ENCODE measurements around the gene NBPF19.
"Not testable (repeated sequence)": the region's sequence is repeated elsewhere in the genome, so short reads cannot be mapped to it uniquely, and the experiment has no call there.

NBPF19 gene, protein sequence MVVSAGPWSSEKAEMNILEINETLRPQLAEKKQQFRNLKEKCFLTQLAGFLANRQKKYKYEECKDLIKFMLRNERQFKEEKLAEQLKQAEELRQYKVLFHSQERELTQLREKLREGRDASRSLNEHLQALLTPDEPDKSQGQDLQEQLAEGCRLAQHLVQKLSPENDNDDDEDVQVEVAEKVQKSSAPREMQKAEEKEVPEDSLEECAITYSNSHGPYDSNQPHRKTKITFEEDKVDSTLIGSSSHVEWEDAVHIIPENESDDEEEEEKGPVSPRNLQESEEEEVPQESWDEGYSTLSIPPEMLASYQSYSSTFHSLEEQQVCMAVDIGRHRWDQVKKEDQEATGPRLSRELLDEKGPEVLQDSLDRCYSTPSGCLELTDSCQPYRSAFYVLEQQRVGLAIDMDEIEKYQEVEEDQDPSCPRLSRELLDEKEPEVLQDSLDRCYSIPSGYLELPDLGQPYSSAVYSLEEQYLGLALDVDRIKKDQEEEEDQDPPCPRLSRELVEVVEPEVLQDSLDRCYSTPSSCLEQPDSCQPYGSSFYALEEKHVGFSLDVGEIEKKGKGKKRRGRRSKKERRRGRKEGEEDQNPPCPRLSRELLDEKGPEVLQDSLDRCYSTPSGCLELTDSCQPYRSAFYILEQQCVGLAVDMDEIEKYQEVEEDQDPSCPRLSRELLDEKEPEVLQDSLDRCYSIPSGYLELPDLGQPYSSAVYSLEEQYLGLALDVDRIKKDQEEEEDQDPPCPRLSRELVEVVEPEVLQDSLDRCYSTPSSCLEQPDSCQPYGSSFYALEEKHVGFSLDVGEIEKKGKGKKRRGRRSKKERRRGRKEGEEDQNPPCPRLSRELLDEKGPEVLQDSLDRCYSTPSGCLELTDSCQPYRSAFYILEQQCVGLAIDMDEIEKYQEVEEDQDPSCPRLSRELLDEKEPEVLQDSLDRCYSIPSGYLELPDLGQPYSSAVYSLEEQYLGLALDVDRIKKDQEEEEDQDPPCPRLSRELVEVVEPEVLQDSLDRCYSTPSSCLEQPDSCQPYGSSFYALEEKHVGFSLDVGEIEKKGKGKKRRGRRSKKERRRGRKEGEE (N-terminal part only)

DNA sequence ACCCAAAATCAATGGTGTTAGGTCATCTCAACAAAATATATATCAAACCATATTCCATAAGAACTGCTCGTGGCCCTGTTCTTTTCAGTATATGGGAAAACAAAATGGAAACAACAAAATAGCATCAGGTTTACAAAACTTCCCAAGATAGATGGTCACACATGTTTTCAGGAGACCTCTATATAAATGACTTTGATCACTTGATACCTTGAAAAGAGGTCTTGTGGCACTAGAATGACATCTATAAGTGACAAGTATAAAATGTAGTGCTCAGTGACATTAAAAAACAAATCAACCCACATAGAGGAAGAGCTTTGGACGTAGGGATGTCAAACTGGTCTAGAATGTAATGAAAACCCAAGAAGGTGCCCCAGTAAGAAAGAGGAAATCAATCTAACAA is at the start of gene NBPF19:
Gene NBPF19, plus strand, starts transcription at position 301 of the 400 bp plus-strand sequence. CDS start 888 bp downstream, outside the sequence.
- not testable (repeated sequence) for DNase-seq (ENCODE audit: low read depth); H3K4me3 ChIP-seq (ENCODE audit: low read depth, low read length)

DNA sequence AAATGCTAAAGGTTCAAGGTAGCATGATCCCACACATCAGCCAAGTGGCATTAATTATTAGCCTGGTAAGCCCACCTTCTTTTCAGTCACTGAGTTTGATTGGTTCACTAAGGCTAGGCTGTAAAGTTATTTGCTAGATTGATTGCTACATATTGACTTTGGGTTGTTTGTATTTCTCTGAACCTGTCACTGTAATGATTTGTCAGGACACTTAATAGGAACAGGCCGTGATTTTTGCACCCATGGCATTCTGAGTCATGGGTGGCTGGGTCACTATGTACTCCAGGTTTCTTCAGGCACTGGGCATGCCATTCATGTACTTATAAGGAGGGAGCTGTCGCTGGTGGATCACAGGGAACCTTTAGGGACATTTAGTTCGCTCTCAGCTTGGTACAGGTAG is 46.5 kb upstream of the NBPF19 start:
- DNase-seq (ENCODE audit: low read depth); H3K4me3 ChIP-seq (ENCODE audit: low read depth, low read length): not testable (repeated sequence)

DNA sequence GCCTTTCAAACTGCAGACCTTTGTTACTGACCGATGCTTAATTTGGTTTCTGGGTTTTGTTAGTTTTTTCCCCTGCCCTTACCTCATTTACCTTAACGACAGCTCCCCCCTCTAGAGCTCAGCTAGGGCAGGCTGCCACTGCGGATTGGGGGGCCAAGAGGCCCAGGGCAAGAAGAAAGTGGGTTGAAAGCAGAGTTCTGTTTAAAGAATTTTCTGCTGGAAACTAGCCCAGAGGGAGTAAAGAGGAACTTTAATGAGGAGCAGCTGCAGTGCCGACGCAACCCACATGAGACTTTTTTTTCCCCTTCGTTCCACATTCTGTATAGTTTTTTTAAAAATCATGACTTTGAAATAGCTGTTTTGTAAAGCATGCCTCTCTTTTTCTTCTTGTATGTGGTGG is 29.4 kb upstream of the NBPF19 start:
- H3K4me3 ChIP-seq (ENCODE audit: low read depth, low read length): not testable (repeated sequence)
- DNase-seq (ENCODE audit: low read depth): peak; percentile 57

DNA sequence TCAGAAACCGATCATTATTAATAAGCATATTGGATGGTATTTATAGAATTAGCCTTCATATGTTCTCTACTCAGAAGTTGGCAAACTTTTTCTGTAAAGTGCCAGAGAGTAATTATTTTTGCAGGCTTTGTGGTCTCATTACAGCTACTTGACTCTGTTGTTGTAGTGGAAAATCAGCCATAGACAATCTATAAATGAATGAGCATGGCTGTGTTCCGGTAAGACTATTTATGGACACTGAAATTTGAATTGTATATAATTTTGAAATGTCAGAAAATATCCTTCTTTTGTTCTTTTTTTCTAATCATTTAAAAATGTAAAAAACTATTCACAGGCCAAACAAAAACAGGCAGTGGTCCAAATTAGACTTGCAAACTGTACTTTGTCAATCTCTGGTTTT is 22.6 kb upstream of the NBPF19 start:
- not testable (repeated sequence) for H3K4me3 ChIP-seq (ENCODE audit: low read depth, low read length); DNase-seq (ENCODE audit: low read depth)

DNA sequence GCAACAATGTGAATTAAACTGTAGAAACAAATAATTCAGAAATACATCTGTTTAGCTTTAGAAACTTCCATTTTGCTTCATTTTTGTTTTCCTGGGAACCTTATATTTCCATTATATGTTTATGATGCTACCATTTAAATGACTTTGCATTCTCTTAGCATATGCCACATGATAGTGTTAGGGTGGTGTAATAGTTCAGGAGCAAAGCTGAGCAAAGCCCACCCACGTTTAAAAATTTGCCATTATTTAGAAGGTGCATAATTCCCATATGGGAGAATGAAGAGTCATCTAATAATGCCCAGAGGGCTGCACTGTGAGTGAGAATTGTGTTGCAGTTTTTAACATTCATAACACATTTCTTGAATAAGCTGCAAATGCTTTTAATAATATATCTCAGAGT is 22.2 kb upstream of the NBPF19 start:
- H3K4me3 ChIP-seq (ENCODE audit: low read depth, low read length); DNase-seq (ENCODE audit: low read depth): not testable (repeated sequence)

DNA sequence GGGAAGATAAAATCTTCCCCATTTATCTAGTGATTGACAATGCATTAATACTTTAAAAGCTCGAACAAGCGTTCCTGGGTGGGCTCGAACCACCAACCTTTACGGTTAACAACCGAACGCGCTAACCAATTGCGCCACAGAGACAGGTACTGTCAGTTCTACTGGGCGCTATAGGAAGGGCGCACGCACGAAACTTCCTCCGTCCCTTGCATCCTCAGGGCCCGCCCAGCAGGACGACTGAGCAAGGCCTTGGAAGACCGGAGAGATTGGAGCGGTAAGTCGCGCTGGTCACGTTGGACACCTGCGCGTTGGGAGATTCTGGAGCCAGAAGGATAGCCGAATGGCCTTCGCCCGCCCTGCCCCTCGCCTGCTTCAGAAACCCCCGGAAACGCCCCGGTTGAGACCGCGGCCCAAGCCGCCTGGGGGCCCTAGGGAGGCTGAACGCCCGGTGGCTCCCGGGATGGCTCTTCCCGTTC is 83.5 kb downstream of the NBPF19 start:
- peak; percentile 31 for DNase-seq (ENCODE audit: low read depth)

DNA sequence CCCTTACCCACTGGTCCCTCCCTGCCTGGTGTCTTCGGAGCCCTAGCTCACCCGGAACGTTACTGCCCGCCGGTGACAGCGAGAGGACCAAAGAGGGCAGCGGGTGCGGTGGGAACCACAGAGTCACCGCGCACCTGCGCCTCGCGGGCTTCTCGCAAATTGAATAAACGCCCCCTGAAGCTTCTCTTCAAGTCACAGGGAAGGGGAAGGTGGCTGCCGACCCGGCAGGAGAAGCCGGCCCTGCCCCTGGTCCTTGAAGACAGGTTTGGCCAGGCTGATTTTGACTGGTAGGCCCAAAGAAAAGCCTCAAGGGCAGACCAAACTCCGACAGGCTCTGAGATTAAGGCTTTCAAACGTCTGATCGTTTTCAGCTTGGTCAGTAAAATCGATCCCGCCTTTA is 87.0 kb downstream of the NBPF19 start:
- H3K4me3 ChIP-seq (ENCODE audit: low read depth, low read length); DNase-seq (ENCODE audit: low read depth): not testable (repeated sequence)

More for the DNA sequence above, 83.5 kb downstream of the NBPF19 start:
- H3K4me3 ChIP-seq (ENCODE audit: low read depth, low read length): peak overlapping the region; percentile 49

DNA sequence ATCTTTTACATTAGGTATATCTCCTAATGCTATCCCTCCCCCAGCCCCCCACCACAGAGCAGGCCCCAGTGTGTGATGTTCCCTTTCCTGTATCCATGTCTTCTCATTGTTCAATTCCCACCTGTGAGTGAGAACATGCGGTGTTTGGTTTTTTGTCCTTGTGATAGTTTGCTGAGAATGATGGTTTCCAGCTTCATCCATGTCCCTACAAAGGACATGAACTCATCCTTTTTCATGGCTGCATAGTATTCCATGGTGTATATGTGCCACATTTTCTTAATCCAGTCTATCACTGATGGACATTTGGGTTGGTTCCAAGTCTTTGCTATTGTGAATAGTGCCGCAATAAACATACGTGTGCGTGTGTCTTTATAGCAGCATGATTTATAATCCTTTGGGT is 90.6 kb downstream of the NBPF19 start:
- not testable (repeated sequence) for H3K4me3 ChIP-seq (ENCODE audit: low read depth, low read length); DNase-seq (ENCODE audit: low read depth)

DNA sequence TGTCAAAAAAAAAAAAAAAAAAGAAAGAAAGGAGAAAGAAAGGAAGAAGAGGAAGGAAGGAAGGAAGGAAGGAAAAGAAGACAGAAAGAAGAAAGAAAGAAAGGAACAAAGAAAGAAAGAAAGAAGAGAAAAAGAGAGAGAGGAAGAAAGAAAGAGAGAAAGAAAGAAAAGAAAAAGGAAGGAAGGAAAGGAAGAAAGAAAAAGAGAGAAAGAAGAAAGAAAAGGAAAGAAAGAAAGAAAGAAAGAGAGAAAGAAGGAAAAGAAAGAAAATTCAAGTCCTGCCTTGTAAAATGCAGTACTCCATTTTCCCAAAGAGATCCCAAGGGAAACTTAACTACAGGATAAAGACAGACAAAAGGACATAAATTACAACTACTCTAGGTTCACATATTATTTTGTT is 97.9 kb downstream of the NBPF19 start:
- H3K4me3 ChIP-seq (ENCODE audit: low read depth, low read length); DNase-seq (ENCODE audit: low read depth): not testable (repeated sequence)

DNA sequence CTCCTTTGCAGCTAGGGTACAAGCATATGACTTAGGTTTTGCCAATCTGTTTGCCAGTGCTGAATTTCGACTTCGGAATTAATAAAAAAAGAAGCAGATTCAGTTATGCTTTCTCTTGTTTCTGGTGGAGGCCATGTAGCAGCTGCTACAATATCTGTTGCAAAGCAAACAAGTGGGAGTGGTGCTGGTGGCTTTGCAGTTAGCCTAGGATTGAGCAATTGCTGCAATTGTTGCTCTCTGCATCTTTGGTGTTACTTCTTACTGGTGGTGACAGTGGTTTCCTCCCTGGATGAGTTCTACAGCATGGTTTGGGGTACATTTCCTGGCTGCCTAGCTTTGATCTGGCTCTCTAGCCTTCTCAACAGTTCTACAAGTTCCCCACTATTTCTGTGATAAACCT is 110.7 kb downstream of the NBPF19 start:
- peak; percentile 5 for DNase-seq (ENCODE audit: low read depth)
- H3K4me3 ChIP-seq (ENCODE audit: low read depth, low read length): not testable (repeated sequence)

Measured in skeletal muscle cell (primary cell).